IMR-90 (cell line): ENCODE measurements around the gene AGPAT3.

Experiments
- MAFK ChIP-seq: IDR thresholded peaks from 2 replicates; pipeline ENCODE4 v1.6.1; 2012; ENCODE audit warnings: low read depth, low read length, improper control_type of control experiment
- MAZ ChIP-seq: IDR thresholded peaks from 2 replicates; pipeline ENCODE4 v1.6.1; 2012; ENCODE audit warnings: low read depth, mild to moderate bottlenecking, low read length, improper control_type of control experiment, moderate library complexity, borderline replicate concordance
- NFE2L2 ChIP-seq: fragments of 150-350 bp; IDR thresholded peaks from 2 replicates; pipeline ENCODE4 v1.6.1; 2016; ENCODE audit warnings: low read depth, mild to moderate bottlenecking, low read length
- TF ChIP-seq, protein P1 (sequence below): conservative IDR thresholded peaks from 2 replicates; pipeline ENCODE4 v1.5.1; 2012; ENCODE audit warnings: mild to moderate bottlenecking, low read depth, low read length, improper control_type of control experiment

DNA sequence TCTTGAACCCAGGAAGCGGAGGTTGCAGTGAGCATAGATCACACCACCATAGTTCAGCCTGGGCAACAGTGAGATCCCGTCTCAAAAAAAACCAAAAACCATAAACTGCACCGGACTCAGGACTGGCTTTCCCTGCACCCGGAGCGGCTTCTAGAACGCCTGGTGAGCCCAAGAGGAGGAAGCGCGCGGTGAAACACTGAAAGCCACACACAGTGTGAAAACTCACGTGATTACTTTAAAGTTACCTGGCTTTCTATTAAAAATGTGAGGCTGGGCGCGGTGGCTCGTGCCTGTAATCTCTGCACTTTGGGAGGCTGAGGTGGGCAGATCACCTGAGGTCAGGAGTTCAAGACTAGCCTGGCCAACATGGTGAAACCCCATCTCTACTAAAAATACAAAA, 140.0 kb downstream of the AGPAT3 start:
- TF ChIP-seq, protein P1, sequence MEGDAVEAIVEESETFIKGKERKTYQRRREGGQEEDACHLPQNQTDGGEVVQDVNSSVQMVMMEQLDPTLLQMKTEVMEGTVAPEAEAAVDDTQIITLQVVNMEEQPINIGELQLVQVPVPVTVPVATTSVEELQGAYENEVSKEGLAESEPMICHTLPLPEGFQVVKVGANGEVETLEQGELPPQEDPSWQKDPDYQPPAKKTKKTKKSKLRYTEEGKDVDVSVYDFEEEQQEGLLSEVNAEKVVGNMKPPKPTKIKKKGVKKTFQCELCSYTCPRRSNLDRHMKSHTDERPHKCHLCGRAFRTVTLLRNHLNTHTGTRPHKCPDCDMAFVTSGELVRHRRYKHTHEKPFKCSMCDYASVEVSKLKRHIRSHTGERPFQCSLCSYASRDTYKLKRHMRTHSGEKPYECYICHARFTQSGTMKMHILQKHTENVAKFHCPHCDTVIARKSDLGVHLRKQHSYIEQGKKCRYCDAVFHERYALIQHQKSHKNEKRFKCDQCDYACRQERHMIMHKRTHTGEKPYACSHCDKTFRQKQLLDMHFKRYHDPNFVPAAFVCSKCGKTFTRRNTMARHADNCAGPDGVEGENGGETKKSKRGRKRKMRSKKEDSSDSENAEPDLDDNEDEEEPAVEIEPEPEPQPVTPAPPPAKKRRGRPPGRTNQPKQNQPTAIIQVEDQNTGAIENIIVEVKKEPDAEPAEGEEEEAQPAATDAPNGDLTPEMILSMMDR, result no peak
- TF ChIP-seq MAZ (no peak), NFE2L2 (no peak), MAFK (no peak)
